HG03575 (cell line): ENCODE results near the gene RAB1A.

Experiments used
- ATAC-seq: cut with Tn5 transposase; IDR thresholded peaks from one replicate; pipeline ENCODE4 v1.9.1; 2021; ENCODE audit not compliant: unreplicated experiment, insufficient number of reproducible peaks, low FRiP score; ENCODE audit errors: extremely low read depth

The RAB1A gene

GRCh38 chr2:65103013-65103715 is 26.7 kb downstream of the RAB1A start:
- no peak for ATAC-seq

DNA sequence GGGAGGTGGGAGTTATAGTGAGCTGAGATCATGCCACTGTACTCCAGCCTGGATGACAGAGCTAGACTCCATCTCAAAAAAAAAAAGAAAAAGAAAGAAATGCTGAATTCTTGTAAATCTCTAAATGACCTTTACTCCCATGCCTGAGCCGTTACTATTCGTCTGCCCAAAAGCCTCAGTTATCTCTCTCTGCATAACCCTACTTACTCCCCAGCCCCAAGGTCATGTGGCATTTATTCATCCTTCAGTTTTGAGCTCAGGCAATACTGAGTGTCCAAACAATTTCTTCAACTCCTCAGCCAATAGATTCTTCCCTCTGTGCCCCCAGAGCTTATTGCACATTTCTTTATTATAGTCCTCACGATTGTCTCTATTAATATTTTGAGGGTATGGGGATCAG is 28.8 kb downstream of the RAB1A start:
- ATAC-seq, result no peak

GRCh38 chr2:65098741-65099140 is 31.2 kb downstream of the RAB1A start:
- no peak for ATAC-seq

- no peak for ATAC-seq
Measured at GRCh38 chr2:65097844-65098243, 32.1 kb downstream of the RAB1A start.

DNA sequence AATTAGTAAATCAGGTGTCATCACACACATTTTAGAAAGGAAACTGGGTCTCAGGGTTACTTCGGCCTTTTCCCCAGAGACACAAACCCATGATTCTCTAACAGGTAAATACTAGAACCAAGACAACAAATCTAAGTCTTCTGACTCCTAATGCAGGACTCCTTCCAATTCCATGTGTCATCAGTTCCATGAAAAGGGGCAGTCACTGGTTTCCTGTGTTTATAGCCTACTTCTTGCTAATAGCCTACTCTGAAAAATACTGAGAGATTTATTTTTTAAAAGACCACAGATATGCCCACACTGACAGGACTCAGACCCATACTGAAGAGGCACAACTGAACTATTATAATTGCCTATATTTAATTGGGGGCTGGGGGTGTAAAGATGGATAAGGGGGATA is 33.0 kb downstream of the RAB1A start:
- ATAC-seq, result no peak

- no peak for ATAC-seq
Measured at GRCh38 chr2:65093211-65093610, 36.7 kb downstream of the RAB1A start.

GRCh38 chr2:65092791-65093190 is 37.1 kb downstream of the RAB1A start:
- no peak for ATAC-seq

DNA sequence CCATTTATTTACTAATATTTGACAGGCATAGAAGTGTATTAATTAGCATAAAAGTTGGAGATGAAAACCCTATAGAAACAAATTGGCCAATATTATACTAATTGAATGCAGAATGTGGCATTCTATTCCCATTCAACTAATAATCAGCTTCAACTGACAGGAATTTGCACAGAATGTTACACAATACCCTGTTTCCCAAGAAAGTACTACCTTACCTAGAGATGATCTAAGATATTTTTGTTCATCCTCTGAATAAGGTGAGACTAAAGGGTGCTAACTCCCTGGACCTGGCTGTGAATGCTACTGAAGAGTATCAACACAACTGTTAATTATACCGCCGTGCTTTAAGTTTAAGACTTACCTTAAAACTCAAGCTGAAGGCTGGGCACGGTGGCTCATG is 44.8 kb downstream of the RAB1A start:
- no peak for ATAC-seq

- ATAC-seq, result no peak
Measured at GRCh38 chr2:65081232-65081685, 48.6 kb downstream of the RAB1A start.

- no peak for ATAC-seq
Measured at GRCh38 chr2:65079017-65079416, 50.9 kb downstream of the RAB1A start.

- ATAC-seq, result no peak
Measured at GRCh38 chr2:65077898-65078297, 52.0 kb downstream of the RAB1A start.

GRCh38 chr2:65076345-65076710 is 53.6 kb downstream of the RAB1A start:
- ATAC-seq, result no peak

DNA sequence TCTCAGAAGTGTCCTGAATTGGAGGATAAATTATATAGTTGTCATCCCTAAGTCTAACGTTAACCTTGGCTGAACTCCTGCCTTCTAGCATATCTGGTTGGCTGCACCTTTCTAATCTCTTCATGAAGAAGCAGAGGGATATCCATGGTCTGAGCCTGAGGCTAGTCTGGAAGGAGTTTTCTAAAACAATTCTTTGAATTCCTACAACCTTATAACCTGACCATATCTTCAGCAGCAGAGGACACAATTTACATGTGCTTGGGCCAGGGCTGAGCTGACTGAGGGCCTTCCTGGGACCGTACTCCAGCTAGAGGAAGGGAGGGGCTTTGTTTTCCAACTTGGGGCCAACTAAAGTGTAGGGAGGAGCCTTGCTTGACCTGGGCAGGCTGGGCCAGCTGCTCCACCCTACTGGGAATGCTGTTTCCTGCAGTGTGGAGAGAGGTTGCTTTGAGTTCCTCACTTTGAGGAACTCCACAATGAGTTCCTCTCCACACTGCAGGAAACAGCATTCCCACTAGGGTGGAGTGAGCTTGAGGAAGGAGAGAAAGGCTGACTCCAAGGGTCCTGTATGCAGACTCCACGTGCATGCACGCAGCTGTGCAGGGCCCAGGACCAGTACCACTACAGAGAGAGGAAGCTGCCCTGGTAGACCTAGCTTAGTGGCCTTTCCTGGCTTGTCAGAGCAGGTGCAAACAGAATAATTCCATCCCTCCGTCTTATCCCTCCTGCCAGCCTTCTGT is 54.1 kb downstream of the RAB1A start:
- ATAC-seq, result no peak

GRCh38 chr2:65075176-65075575 is 54.7 kb downstream of the RAB1A start:
- ATAC-seq, result no peak

DNA sequence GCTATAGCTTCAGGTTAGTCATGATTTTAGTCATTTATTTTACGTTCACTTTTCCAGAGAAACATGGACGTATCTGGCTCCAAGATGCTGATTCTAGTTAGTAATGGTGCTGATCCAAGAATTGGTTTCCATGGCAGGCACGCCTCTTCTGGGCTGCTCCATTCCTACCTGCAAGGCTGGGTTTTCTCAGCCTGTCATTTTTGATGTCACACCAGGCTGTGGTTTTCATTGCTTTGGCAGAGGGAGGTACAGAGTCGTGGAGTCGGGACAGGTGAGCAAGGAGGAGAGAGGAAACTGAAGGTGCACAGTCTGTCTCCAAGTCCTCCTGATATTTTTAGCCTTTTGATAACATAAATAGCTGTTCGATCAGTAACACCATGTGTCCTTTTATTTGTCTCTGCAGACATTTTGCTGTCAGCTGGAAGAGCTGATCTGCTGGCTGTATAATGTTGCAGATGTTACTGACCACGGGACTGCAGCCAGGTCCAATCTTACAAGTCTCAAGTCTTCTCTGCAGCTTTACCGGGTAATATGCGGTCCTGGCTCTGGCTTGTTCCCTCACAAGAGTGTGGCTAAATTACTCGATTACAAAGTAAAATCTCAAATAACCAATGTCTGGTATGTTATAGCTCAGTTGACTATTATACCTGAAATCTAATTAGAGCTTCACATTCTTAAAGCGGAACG is 55.9 kb downstream of the RAB1A start:
- no peak for ATAC-seq

DNA sequence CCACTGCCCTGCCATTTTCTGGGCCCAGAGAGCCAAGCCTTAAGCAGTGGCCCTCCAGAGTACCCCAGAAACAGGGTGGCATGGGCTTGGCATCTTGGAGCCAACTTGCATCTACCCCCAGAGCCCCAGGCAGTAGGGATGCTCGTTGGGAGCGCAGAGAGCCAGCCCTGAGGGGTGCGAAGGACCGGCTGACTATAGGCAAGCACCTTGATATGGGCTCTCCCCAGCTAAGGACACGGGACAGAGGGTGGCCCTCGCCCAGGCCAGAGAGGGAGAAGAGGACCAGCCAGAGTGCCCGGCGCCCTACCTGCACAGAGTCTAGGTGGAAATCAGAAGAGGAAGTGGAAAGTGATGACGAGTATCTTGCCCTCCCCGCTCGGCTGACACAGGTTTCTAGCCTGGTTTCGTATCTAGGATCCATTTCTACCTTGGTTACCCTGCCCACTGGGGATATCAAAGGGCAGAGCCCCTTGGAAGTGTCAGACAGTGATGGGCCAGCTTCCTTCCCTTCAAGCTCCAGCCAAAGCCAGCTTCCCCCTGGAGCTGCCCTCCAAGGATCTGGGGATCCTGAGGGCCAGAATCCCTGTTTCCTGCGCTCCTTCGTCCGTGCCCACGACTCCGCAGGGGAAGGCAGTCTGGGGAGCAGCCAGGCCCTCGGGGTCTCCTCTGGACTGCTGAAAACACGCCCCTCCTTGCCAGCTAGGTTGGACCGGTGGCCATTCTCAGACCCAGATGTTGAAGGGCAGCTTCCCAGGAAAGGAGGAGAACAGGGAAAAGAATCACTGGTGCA is 57.5 kb downstream of the RAB1A start:
- ATAC-seq, result no peak

- ATAC-seq, result no peak
Measured at GRCh38 chr2:65071499-65072180, 58.3 kb downstream of the RAB1A start.

- ATAC-seq, result no peak
Measured at GRCh38 chr2:65070856-65071255, 59.0 kb downstream of the RAB1A start.
